H9 (cell line): Measurements from ENCODE around the gene SH2D2A. TPM values are rescaled to one million over a fixed set of nuclear protein-coding genes. Genes with fewer than 3 reads are reported as not detected.

Experiments used
- DNase-seq: peaks from one replicate; pipeline ENCODE4 v3.0.0-alpha.2; 2017
- H2AFZ ChIP-seq: one replicate; pipeline ENCODE4 v1.6.1; 2013; ENCODE audit warnings: mild to moderate bottlenecking, low read length, control low read depth, moderate library complexity
- H2AK5ac ChIP-seq: 2 replicates; pipeline ENCODE4 v1.6.1; 2013; ENCODE audit warnings: low read length, control low read depth, mixed read lengths; ENCODE audit not compliant: insufficient read length
- H2BK120ac ChIP-seq: one replicate; pipeline ENCODE4 v1.6.1; 2013; ENCODE audit warnings: low read depth, mild to moderate bottlenecking, low read length, control low read depth, inconsistent platforms; ENCODE audit not compliant: poor library complexity, severe bottlenecking
- H2BK12ac ChIP-seq: 2 replicates; pipeline ENCODE4 v1.6.1; 2013; ENCODE audit warnings: low read length, control low read depth, mixed read lengths, low read depth; ENCODE audit not compliant: insufficient read length
- H2BK15ac ChIP-seq: 2 replicates; pipeline ENCODE4 v1.6.1; 2013; ENCODE audit warnings: low read depth, low read length, control low read depth
- H2BK20ac ChIP-seq: one replicate; pipeline ENCODE4 v1.6.1; 2013; ENCODE audit warnings: low read depth, mild to moderate bottlenecking, low read length, control low read depth, inconsistent platforms; ENCODE audit not compliant: poor library complexity, severe bottlenecking
- H2BK5ac ChIP-seq: 2 replicates; pipeline ENCODE4 v1.6.1; 2013; ENCODE audit warnings: low read length, control low read depth, mixed read lengths; ENCODE audit not compliant: insufficient read length
- H3K14ac ChIP-seq: 2 replicates; pipeline ENCODE4 v1.6.1; 2013; ENCODE audit warnings: low read length, control low read depth; ENCODE audit not compliant: insufficient read depth
- H3K18ac ChIP-seq: 2 replicates; pipeline ENCODE4 v1.6.1; 2013; ENCODE audit warnings: low read depth, mild to moderate bottlenecking, mixed read lengths, low read length, control low read depth; ENCODE audit not compliant: insufficient read length
- H3K23ac ChIP-seq: 2 replicates; pipeline ENCODE4 v1.6.1; 2013; ENCODE audit warnings: low read length, control low read depth, mixed read lengths, low read depth; ENCODE audit not compliant: insufficient read length
- H3K23me2 ChIP-seq: 2 replicates; pipeline ENCODE4 v1.6.1; 2013; ENCODE audit warnings: low read depth, mild to moderate bottlenecking, mixed read lengths, low read length, control low read depth; ENCODE audit not compliant: insufficient read length, poor library complexity, severe bottlenecking
- H3K27ac ChIP-seq: 2 replicates; pipeline ENCODE4 v1.5.1; 2013; ENCODE audit warnings: low read length, control low read depth, mixed read lengths, low read depth; ENCODE audit not compliant: insufficient read length
- H3K27me3 ChIP-seq: 2 replicates; pipeline ENCODE4 v1.6.1; 2013; ENCODE audit warnings: low read length, control low read depth, inconsistent platforms; ENCODE audit not compliant: insufficient read depth
- H3K4ac ChIP-seq: 2 replicates; pipeline ENCODE4 v1.6.1; 2013; ENCODE audit warnings: low read depth, mild to moderate bottlenecking, control low read depth, inconsistent platforms, low read length, moderate library complexity
- H3K4me1 ChIP-seq: 2 replicates; pipeline ENCODE4 v1.6.1; 2013; ENCODE audit warnings: low read length, control low read depth, inconsistent platforms; ENCODE audit not compliant: insufficient read depth
- H3K4me2 ChIP-seq: 2 replicates; pipeline ENCODE4 v1.6.1; 2013; ENCODE audit warnings: low read length, control low read depth, mixed read lengths; ENCODE audit not compliant: insufficient read length, insufficient read depth
- H3K56ac ChIP-seq: 2 replicates; pipeline ENCODE4 v1.6.1; 2013; ENCODE audit warnings: low read depth, mild to moderate bottlenecking, mixed read lengths, low read length, control low read depth; ENCODE audit not compliant: insufficient read length
- H3K79me1 ChIP-seq: 2 replicates; pipeline ENCODE4 v1.6.1; 2013; ENCODE audit warnings: low read depth, mild to moderate bottlenecking, moderate library complexity, low read length, control low read depth, inconsistent platforms; ENCODE audit not compliant: insufficient read depth, poor library complexity, severe bottlenecking
- H3K79me2 ChIP-seq: 2 replicates; pipeline ENCODE4 v1.6.1; 2013; ENCODE audit warnings: low read length, control low read depth, inconsistent platforms; ENCODE audit not compliant: insufficient read depth
- H3K9ac ChIP-seq: 2 replicates; pipeline ENCODE4 v1.6.1; 2013; ENCODE audit warnings: low read length, control low read depth, mixed read lengths; ENCODE audit not compliant: insufficient read length; ENCODE audit errors: extremely low read depth
- H3K9me3 ChIP-seq: one replicate; pipeline ENCODE4 v1.6.1; 2013; ENCODE audit warnings: low read depth, low read length, inconsistent platforms; ENCODE audit not compliant: control insufficient read depth
- H3T11ph ChIP-seq: one replicate; pipeline ENCODE4 v1.6.1; 2013; ENCODE audit warnings: mild to moderate bottlenecking, low read length, control low read depth, inconsistent platforms
- H4K20me1 ChIP-seq: one replicate; pipeline ENCODE4 v1.6.1; 2013; ENCODE audit not compliant: control insufficient read depth, insufficient read length, insufficient read depth
- H4K5ac ChIP-seq: 2 replicates; pipeline ENCODE4 v1.6.1; 2013; ENCODE audit warnings: low read depth, mild to moderate bottlenecking, mixed read lengths, low read length, control low read depth; ENCODE audit not compliant: insufficient read length
- H4K8ac ChIP-seq: replicated peaks from 2 replicates; pipeline ENCODE4 v1.6.1; 2013; ENCODE audit warnings: low read length, control low read depth, mixed read lengths, low read depth; ENCODE audit not compliant: insufficient read length
- H4K91ac ChIP-seq: 2 replicates; pipeline ENCODE4 v1.6.1; 2013; ENCODE audit warnings: low read depth, mild to moderate bottlenecking, moderate library complexity, mixed read lengths, low read length, control low read depth; ENCODE audit not compliant: insufficient read length
- H3K27ac Mint-ChIP-seq, 3 experiments: 2 replicates in 2 of 3; 3 replicates in 1 of 3; pipeline ENCODE4 v1.8.0; 2020 to 2021; ENCODE audit warnings: mixed read lengths in 3 of 3, mild to moderate bottlenecking in 1 of 3, moderate library complexity in 1 of 3
- H3K27me3 Mint-ChIP-seq: 2 replicates; pipeline ENCODE4 v1.8.0; 2021; ENCODE audit warnings: low read depth, mild to moderate bottlenecking, moderate library complexity, mixed read lengths
- H3K36me3 Mint-ChIP-seq, 3 experiments: 2 replicates in 2 of 3; 3 replicates in 1 of 3; pipeline ENCODE4 v1.8.0; 2020 to 2021; ENCODE audit warnings: low read depth in 3 of 3, mixed read lengths in 3 of 3; ENCODE audit not compliant: insufficient read depth in 1 of 3
- H3K4me1 Mint-ChIP-seq, 2 experiments: 2 replicates each; pipeline ENCODE4 v1.8.0; 2020; ENCODE audit warnings: mixed read lengths in 2 of 2
- H3K4me3 Mint-ChIP-seq, 2 experiments: 2 replicates in 1 of 2; 3 replicates in 1 of 2; pipeline ENCODE4 v1.8.0; 2020 to 2021; ENCODE audit warnings: mild to moderate bottlenecking in 2 of 2, mixed read lengths in 2 of 2, moderate library complexity in 1 of 2
- H3K9me3 Mint-ChIP-seq, 2 experiments: 2 replicates in 1 of 2; 3 replicates in 1 of 2; pipeline ENCODE4 v1.8.0; 2020; ENCODE audit warnings: mild to moderate bottlenecking in 2 of 2, mixed read lengths in 2 of 2, moderate library complexity in 1 of 2
- WGBS: extraction: QIAGEN DNeasy Blood & Tissue Kit; methylation state at CpG from one replicate; pipeline ENCODE4 v1.1.7; 2013; ENCODE audit warnings: missing lambda C conversion rate, low lambda C conversion rate, mixed read lengths; ENCODE audit not compliant: insufficient read length; ENCODE audit errors: extremely low coverage; 5-methylcytosine and 5-hydroxymethylcytosine counted together
- total RNA-seq: library from RNA; stranded (reverse); gene quantifications from 2 replicates; pipeline ENCODE4 v1.2.1, GENCODE V29; 2021
- TF ChIP-seq, protein P1 (sequence below): fragments of 200-600 bp; sonication (generic); conservative IDR thresholded peaks from 3 replicates; pipeline ENCODE4 v1.8.0; 2021; ENCODE audit warnings: antibody characterized with exemption, mild to moderate bottlenecking

SH2D2A gene
- total RNA-seq, 1 experiment from 2014 or later, result 2.0 TPM

DNA sequence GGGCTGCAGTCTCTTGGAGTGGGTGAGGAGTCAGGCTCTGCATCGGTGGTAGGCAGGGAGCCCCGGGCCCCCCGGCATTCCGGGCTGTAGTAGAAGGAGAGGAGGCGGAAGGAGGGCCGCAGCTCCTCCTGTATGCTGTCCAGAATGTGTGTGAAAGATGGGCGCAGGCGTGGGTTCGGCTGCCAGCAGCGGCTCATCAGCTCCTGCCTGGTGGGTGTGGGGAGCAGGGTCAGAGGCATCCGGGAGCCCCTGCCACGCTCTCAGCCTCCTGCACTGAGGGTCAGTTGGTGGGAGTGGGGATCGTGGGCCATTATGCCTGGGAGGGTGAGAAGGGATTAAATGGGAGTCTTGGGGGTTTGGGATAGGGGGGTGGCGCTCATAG, 24.2 kb upstream of the SH2D2A start:
- Histone ChIP-seq H4K91ac (no peak overlapping the region), H3K27me3 (peaks cover 30% of the 10 kb centered on the region), H2BK12ac (no peak overlapping the region), H4K20me1 (no peaks in the 10 kb centered on the region), H4K8ac (no peak overlapping the region), H3K27ac (no peak overlapping the region), H4K5ac (no peak overlapping the region), H2BK120ac (no peak overlapping the region), H3T11ph (no peak overlapping the region), H3K9ac (no peak overlapping the region), H3K14ac (no peak overlapping the region; the same call in 1 of the 2 replicates), H3K23ac (no peak overlapping the region), H3K56ac (no peak overlapping the region), H3K4me2 (no peak overlapping the region), H3K4me1 (no peaks in the 10 kb centered on the region), H3K4ac (no peak overlapping the region), H3K79me2 (no peaks in the 10 kb centered on the region), H2BK15ac (no peak overlapping the region), H3K18ac (no peak overlapping the region), H2BK20ac (no peak overlapping the region), H3K79me1 (no peaks in the 10 kb centered on the region), H3K9me3 (no peaks in the 10 kb centered on the region), H2AK5ac (no peak overlapping the region), H2BK5ac (no peak overlapping the region), H3K23me2 (peaks cover 11% of the 10 kb centered on the region), H2AFZ (no peak overlapping the region)
- no peak overlapping the region for H3K4me3 Mint-ChIP-seq
- no peaks in the 10 kb centered on the region for H3K36me3 Mint-ChIP-seq
- peaks cover 86% of the 10 kb centered on the region for H3K27me3 Mint-ChIP-seq
- DNase-seq, result no peak
- no peaks in the 10 kb centered on the region; a peak in 1 of 5 replicates for H3K9me3 Mint-ChIP-seq
- H3K4me1 Mint-ChIP-seq, result peaks cover 9 to 32% of the 10 kb centered on the region in 2 experiments
- TF ChIP-seq, protein P1, sequence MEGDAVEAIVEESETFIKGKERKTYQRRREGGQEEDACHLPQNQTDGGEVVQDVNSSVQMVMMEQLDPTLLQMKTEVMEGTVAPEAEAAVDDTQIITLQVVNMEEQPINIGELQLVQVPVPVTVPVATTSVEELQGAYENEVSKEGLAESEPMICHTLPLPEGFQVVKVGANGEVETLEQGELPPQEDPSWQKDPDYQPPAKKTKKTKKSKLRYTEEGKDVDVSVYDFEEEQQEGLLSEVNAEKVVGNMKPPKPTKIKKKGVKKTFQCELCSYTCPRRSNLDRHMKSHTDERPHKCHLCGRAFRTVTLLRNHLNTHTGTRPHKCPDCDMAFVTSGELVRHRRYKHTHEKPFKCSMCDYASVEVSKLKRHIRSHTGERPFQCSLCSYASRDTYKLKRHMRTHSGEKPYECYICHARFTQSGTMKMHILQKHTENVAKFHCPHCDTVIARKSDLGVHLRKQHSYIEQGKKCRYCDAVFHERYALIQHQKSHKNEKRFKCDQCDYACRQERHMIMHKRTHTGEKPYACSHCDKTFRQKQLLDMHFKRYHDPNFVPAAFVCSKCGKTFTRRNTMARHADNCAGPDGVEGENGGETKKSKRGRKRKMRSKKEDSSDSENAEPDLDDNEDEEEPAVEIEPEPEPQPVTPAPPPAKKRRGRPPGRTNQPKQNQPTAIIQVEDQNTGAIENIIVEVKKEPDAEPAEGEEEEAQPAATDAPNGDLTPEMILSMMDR, result no peak
- no peak overlapping the region for H3K27ac Mint-ChIP-seq
- WGBS, result no CpG with 5 or more reads among the region's 14 CpGs
